Dedifferentiated amniotic fluid mesenchymal stem cell (primary cell): ENCODE results near the gene CRACR2A.

ENCODE experiments used
- DNase-seq: peaks from one replicate; pipeline ENCODE4 v3.0.0-alpha.2; 2016; ENCODE audit errors: extremely low spot score

The CRACR2A gene

DNA sequence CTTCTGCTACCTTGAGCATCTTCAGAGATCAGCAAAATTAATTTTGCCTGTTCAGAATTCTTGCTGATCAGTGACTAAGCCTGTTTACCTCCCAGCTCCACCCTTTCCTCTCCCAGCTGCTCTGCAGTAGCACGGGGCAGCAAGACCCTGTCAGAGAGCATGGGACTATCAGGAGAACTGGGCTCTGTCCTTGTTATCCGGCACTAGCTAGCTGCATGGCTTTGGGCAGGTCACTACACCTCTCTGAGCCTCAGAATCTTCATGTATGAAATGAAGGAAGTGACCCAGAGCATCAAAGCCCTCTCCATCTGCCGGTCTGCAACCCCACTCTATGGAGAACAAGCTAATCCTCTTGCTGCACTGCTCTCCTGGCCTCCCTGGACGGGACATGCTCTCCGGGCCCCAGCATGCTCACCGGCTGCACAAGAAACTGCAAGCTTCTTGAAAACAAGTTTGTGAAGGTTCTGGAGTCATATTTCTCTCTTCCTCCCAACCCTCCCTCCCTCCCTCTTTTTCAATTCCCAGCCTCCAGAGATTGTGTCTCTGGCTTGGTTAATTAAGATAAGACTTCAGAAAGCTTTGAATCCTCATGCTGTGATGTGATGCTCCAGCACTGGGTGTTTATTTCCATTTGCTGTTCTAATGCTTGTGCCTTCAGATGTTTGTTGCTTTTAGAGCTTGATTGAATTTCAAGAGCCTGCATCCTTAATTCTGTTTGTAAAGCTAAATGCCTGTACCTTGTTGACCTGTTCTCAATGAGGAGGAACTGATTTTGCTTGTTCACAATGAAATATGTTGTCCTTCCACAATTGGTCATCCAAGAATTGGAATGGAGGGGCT is 101.1 kb downstream of the CRACR2A start:
- DNase-seq = no peak

DNA sequence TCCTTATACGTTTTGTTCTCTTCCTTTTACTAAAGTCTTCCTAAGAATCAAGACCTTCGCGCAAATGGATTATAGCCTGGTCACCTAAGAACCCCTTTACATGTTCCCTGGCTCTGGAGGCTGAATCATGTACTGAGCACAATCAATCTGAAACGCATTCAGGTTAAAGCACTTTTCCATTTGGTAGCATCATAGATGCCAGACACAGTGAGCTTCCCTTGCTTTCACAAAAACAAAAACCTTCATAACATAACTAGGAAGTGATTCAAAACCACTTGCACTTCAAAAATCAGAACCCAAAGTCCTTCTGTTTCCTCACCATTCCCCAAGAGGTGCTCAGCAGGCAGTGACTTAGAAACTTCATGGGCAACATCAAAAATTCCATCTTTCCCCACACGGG is 105.4 kb downstream of the CRACR2A start:
- DNase-seq = no peak

DNA sequence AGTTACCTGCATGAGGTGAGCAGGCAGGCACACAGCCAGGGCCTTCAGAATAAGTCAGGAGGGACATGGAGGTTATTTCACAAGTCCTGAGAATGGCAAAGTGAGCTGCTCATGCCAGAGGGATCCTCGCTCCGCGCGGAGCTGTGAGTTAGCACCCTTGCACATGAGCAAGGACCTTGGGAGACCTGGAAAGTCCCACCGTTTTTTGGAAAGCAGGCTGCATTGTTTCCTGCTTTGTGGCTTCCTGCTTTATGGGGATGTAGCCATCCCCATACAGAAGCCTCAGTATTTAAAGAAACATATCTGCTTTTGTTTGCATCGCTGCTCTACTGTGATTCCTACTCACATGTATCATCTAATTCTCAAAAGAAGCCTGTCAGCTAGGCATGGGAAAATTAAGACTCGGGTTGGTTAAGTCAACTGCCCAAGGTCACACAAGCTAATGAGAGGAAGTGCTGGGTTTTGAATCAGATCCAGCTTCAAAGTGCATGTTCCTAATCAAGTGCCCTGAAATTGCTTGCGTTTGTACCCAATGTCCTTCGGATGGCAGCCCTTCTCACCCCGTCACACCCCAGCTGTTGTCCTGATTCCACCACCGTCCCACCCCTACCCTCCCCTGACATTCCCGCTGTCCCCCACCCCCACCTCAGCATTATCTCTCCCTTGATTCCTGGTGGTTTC is 106.2 kb downstream of the CRACR2A start:
- DNase-seq = no peak

DNA sequence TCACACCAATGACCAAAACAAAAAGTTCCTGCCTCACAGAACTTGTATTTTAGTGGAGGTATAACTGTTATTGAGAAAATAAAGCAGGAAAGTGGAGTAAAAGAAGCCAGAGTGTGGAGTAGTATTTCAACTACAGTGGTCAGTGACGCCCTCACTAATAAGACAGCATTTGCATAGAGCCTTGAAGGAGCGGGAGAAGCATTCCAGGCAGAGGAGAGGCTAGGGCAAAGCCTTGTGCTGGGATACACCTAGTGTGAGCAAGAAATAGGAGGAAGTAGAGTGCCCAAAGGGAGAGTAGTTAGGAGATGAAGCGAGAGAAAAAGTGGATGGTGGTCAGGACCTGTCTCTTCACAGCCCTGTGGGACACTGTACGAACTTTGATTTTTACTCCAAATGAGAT is 107.8 kb downstream of the CRACR2A start:
- no peak for DNase-seq

DNA sequence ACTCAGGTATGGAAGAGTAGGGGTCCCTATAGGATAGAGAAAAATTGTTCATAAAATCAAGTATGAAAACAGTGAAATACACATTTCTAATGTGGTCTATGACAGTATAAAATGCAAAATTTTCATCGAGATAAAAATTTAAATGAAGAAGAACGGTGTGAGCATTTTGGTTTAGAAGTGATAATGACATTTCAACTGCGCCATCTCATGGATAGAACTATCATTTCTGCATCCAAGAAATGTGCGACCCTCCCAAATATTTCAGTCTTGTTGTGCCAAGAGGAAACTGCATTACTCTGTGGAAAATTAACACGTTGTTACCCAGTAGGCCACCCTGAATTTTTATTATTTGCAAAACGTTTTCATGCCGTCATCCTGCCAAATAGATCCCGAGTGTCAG is 108.8 kb downstream of the CRACR2A start:
- DNase-seq = no peak

DNA sequence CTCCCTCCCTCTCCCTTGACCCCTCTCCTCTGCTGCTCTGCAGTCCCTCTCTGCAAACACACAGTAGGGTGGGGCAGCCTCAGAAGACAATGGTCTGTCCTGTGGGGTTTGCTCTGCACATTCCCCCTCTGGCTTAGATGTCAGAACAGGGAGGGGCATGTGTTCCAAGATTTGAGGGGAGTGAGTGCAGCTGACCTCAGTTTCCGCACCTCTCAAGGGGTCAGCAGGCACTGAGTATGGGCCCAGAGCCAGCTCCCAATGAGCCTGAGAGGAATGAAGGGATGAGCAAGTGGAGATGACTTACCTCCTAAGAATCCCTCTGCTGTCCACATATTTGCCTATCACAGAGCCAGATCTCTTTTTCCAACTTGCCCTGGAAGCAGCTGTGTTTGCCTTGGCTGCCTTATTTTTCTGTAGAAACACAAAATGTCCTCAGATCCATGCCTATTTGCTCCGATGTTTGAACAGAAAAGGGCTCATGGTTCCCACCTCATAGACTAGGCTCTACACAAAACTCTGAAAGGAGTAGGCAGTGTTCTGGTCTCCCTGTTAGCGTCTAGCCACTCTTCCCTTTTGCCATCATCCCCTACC is 111.4 kb downstream of the CRACR2A start:
- DNase-seq = no peak

DNA sequence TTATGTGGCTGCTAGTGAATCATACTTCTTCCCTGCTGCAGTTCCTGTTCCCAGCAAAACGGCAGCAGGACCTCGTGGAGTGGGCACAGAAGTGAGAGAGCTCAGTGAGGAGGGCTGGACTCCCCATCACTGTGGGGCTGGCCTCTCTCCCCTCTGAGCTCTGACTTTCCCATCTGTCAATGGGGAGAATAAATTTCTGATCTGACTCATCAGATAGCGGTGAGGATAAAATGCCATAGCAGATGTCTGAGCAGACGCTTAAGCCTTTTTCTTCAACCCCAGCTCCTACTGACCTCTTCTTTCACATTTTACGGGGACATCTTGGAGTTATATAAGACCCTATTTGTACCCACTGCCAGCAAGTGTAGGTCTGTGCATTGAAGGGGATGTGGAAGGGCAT is 116.6 kb downstream of the CRACR2A start:
- DNase-seq = no peak

DNA sequence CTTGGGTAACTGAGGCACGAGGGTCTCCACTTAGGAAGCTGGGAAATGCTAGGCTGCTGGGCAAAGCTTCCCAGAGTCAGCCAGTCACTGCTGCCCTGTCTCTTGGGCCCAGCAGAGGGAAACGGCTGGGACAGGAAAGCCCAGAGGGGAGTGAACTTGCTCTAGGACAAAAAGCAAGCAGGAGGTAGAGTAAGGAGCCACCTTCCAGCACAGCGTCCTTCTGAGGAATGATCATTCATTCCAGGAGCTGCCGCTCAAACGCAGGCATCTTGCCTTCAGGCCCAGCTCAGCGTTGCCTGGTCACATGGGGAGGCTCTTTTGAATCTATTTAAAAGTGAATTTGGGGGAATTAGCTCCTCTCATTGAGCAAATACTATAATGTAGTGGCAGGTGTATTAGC is 118.6 kb downstream of the CRACR2A start:
- DNase-seq = no peak

DNA sequence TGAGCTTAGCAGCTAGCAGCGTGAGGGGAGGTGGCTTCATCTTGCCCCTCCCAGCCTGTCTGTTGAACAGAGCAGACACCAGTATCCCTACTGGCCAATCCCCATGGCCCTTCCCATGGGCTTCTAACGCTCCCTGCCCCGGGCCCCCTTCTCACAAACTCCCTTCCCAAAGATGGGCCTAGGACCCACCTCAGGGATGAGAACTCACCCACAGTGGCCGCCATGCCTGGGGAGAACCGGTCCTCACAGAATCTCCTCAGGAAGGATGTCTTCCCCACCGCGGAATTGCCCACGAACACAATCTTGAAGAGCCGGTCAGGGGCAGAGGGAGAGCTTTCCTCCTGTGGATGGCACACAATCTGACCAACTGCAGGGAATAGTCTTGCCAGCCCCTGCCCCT is 119.5 kb downstream of the CRACR2A start:
- DNase-seq = no peak

DNA sequence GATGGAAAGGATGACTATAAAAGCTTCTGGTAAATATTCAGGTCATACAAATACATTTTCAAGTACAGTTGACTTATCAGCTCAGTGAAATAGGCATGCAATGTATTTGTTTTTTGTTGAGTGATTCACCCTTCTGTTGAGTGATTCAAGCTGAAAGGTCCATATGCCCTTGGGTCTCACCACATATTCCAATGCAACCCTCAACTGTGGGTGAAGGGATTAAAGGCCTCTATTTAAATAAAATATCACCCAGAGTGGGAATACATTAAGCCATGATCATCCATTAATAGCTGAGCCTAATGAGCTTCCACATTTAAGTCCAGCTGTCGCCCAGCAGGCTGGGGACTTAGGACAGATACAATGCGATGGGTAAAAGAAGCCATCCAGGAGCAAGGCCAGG is 120.2 kb downstream of the CRACR2A start:
- no peak for DNase-seq

DNA sequence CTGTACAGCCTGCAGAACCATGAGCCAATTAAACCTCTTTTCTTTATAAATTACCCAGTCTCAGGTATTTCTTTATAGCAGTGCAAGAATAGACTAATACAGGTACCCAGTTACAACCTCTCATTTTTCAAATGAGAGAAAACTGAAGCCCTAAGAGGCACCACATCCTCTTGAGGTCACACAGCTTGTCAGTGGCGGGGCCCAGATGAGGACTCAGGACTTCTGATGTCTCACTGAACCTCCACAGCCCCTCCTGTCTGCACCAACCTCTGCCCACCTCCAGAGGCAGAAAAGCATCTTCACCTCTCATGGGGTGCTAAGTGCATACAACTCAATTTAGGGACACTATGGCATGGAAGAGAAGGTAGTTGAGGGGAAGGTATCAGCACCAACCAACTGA is 120.7 kb downstream of the CRACR2A start:
- DNase-seq = no peak

DNA sequence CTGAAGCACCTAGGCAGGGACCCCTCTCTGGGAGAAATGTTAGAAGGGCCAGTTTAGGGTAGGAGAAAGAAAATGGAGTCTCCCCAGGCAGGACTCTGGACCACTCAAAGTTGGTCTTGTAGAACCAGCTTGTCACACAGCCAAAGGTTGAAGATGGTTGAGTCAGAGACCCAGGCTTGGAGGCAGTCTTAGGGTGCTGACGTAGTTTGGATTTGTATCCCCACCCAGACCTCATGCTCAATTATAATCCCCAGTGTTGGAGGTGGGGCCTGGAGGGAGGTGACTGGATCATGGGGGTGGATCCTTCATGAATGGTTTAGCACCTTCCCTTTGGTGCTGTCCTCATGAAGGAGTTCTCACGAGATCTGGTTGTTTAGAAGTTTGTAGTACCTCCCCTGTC is 121.2 kb downstream of the CRACR2A start:
- DNase-seq = no peak

DNA sequence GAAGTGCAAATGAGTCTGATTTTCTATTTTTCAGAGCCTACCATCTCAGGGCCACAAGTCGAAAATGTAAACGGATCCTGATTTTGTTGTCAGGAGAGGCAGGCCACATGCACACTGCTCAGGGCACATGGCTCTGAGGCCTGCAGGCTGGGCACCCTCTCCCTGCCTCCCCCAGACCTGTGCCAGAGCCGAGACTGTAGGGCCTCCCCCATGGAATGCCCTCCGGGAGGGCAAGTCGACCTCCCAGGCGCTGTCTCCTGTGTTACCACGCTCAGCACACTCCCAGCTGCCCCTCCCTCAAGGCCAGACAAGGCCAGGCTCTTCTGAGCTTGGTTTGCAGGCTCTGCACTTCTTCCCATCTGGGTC is 121.7 kb downstream of the CRACR2A start:
- no peak for DNase-seq

DNA sequence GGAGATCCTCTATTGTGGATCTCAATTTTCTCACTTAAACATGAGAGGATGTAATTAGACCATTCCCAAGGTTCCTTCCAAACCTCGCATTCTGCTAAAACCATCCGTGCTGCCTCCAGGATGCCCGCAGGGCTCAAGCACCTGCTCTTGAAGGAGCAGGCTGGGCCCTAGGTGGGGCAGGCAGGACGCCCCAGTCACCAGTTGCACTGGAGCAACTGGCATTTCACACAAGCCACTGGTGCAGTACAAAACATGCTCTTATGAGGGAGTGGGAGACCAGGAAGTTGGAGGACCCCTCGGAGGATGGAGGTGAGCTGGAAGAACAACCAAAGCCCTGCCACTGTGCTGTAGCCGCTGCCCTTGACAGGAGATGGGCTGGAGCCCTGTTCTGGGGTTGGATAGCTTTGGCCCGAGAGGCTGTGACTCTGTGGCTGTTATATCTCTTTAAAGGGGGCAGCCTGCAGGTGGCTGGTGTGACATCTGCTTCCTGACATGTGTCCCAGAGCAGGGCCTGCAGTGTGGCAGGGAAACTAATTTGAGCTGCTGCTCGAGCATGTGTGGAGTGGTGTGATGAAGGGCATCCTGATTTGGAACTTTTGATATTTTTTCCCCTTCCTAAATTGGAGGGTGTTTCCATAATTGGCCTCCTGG is 122.2 kb downstream of the CRACR2A start:
- DNase-seq = no peak

DNA sequence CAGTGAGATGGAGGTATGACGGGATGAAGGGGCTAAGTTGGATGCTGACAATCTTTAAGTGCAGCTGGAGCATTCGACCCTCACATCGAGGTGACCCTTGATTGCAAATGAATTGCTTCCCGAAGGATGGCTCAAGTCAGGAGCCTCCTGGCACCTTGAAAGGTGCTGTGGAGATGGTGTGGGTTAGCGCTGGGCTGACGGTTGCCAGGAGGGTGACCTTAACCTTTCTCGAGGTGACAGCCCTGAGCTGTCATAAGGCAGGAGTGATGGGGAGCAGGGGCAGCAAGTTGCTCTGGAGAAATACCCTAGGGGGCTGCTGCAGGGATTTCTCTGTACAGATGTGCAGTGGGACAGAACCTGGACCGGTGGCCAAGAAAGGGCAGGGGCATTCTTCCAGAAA is 122.8 kb downstream of the CRACR2A start:
- no peak for DNase-seq

DNA sequence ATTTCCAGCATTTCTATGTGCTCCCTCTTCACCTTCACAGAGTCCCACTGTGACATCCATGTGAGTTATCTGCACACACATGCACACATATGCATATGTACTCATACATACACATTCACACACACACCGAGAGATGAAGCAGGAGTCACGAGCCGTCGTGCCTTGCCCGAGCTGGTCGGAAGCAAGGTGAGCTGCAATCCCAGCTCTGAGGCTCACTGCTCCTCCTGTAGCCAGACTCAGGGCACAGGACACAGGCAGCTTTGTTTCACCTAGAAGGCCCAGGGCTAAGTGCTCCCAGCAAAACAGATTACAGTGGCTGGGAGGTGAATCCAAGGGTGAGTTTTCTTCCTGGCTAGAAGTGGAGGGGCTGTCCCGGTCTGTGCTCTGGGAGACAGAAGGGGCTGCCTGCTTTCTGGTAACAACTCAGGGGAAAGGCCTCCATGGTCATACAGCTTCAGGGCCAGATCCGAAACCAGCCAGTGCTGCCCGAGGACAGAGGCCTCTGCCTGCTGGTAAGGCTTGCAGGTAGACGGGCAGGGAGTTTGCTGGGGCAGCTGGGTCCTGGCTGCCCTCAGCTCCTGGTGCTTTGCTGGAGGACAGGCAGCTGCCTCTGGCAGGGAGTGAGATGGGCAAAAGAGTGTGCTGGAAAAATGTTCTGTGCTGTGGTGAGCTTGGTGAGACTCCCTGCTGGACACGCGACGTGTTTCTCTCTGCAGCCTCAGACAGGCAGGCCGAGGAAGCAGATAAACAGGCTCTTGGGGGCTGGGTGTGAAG is 123.7 kb downstream of the CRACR2A start:
- no peak for DNase-seq

DNA sequence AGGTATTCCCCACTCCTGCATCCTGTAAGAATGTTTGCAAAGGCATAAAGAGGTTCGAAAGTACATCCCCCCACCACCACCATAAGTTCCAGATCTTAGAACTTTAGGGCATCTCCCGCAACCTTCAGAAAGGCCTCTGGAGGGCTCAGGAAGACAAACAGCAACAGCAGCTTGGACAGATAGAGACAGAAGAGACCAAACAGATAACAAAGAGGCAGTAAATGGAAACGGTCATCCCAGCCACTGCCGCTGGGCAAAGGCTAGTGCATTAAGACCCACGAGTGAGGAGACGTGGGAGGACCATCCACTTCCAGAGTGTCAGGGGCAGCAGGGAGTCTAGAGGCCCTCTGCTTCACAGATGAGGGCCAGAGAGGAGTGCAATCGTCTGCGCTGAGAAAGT is 124.3 kb downstream of the CRACR2A start:
- no peak for DNase-seq

DNA sequence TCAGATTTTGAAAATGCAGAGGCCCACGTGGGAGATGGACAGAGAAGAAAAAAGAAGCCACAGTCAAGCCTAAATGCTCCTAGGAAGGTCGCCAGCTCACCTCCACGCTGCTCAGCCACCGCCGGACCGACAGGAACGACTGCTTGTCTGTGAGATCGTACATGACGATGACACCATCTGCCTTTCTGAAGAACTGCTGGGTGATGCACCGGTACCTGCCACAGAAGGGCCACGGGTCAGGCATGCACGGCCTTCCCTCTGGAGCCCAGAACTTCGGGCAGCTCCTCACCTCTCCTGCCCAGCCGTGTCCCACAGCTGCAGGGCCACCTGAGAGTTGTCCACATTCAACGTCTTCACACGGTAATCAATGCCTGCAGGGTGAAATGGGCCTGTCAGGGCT is 125.6 kb downstream of the CRACR2A start:
- DNase-seq = no peak

DNA sequence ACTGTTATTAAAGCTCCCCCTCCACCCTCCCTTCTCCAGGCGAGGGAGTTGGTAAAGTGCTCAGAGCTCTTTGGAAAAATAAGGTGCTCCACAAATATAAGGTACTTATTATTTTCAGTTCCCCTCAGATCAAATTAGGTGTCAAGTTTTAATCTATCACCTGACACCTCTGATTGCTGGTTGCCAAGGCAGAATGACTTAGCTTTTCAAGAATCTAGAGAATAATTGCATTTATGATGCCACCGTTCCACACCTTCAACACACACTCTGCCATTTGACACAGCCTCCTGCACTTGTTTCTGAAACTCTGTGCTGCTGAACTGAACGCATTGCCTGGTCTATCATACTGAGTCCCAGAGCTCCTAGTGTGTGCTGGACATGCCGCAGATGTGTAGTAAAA is 128.6 kb downstream of the CRACR2A start:
- DNase-seq = no peak

DNA sequence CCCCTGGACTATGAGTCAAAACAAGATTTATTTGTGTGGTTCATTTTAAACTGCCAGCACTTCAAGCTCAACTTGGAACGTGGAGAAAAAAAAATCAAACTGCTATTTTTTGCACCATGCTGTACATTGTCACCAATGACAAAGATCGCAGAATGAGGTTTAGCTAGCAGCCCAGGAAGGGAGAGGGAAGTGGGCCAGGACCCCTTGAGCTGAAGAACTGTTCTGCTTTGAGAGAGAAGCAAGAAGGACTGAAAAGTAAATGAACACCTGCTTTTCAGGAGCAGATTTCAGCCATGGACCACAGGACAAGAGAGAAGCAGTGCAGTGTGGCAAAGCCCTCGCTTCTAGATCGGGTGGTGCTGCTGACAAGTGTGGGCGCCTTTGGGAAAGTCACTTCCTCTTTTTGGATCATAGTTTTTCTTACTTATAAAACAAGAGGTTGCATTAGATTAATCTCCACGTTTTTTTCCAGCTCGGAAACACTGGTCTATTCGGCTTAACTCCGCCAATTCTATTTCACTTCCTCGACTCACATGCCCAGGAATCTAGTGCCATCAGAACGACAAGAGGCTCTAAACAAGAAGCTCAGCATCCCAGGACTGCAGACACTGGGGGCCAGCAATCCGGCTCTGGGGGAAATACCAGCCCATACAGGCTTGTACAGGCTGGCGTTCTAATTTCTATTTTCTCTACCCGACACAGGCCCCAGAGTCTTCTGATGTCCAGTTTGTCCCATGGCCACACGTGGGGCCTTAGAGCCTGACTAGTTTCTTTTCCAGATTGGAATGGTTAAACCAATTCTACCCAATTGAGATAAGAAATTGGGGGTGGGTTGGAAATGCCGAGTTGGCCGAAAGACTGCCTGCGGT is 129.9 kb downstream of the CRACR2A start:
- no peak for DNase-seq
